Peyer's patch (tissue), 4 donors: ENCODE measurements around the gene RSU1. TPM values are rescaled to one million over a fixed set of nuclear protein-coding genes. Genes with fewer than 3 reads are reported as not detected.

Source experiments
- DNase-seq, 3 donors: peaks; one replicate each; pipeline ENCODE4 v3.0.0-alpha.2; 2017 to 2019
- H3K27ac ChIP-seq, 4 donors: fragments of 200-600 bp; sonication (generic); one replicate each; pipeline ENCODE4 v1.5.1; 2016 to 2019
- H3K27me3 ChIP-seq, 2 donors: fragments of 200-600 bp; sonication (generic); one replicate each; pipeline ENCODE4 v1.5.1; 2019
- H3K36me3 ChIP-seq, 3 donors: fragments of 200-600 bp; sonication (generic); one replicate each; pipeline ENCODE4 v1.5.1; 2016 to 2019
- H3K4me1 ChIP-seq, 4 donors: fragments of 200-600 bp; sonication (generic); one replicate each; pipeline ENCODE4 v1.5.1; 2016 to 2019
- H3K4me3 ChIP-seq, 4 donors: fragments of 200-600 bp; sonication (generic); 1 replicate in 3 of 4; 2 replicates in 1 of 4; pipeline ENCODE4 v1.5.1; 2016 to 2019; ENCODE audit warnings: mild to moderate bottlenecking in 1 of 4
- H3K9me3 ChIP-seq, 4 donors: fragments of 200-600 bp; sonication (generic); one replicate each; pipeline ENCODE4 v1.5.1; 2016 to 2019; ENCODE audit warnings: mild to moderate bottlenecking in 1 of 4
- CTCF ChIP-seq, 6 experiments: fragments of 450-650 bp in 4 of 6; fragments of 200-600 bp in 2 of 6; sonication (generic) in 1 of 6; IDR thresholded peaks; one replicate each; pipeline ENCODE4 v1.5.1; 2017 to 2019; ENCODE audit warnings: antibody characterized with exemption in 6 of 6, mild to moderate bottlenecking in 3 of 6, moderate library complexity in 1 of 6
- POLR2A ChIP-seq, 2 donors: fragments of 450-650 bp; IDR thresholded peaks; one replicate each; pipeline ENCODE4 v1.5.1; 2017; ENCODE audit warnings: antibody characterized with exemption in 2 of 2, mild to moderate bottlenecking in 2 of 2, moderate library complexity in 2 of 2
- total RNA-seq, 4 donors: library from RNA; depleted of rRNA; stranded (reverse); fragments of >200 nt; gene quantifications; one replicate each; pipeline ENCODE4 v1.1.0, GENCODE V29; 2016

RSU1 gene
- total RNA-seq, 4 donors from 2014 or later: 14.5 to 31.4 (median 23.5) TPM

DNA sequence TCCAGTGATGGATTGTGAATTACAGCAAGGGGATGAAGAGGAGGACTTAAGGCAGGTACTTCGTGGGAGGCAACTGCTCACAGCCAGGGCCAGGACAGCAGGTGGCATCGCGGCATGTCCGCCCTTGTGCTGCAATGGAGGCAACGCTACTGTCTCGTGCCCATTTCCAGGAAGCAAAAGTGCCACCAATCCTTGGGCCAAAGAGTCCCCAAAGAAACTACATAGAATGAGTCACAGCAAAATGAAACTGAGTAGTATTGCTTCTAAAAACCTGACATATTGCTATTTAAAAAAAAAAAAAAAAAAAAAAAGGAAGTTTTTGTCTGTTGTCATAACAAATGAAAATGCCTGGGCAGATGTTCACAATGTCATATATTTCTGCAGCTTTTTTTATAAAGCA lies 46.6 kb downstream of the RSU1 start:
- no peak overlapping the region for H3K4me3 ChIP-seq
- no peaks in the 10 kb centered on the region for H3K4me1 ChIP-seq
- no peaks in the 10 kb centered on the region for H3K36me3 ChIP-seq
- TF ChIP-seq CTCF (IDR thresholded peaks at IDR 0.05) (no peak), POLR2A (IDR thresholded peaks at IDR 0.05) (no peak)
- no peak for DNase-seq
- H3K9me3 ChIP-seq: no peaks in the 10 kb centered on the region
- no peaks in the 10 kb centered on the region for H3K27me3 ChIP-seq
- H3K27ac ChIP-seq: no peak overlapping the region

- Histone ChIP-seq H3K27me3 (no peaks in the 10 kb centered on the region), H3K36me3 (no peaks in the 10 kb centered on the region), H3K27ac (no peak overlapping the region), H3K9me3 (no peaks in the 10 kb centered on the region), H3K4me3 (no peak overlapping the region), H3K4me1 (no peaks in the 10 kb centered on the region)
- DNase-seq: no peak
- TF ChIP-seq CTCF (IDR thresholded peaks at IDR 0.05): no peak
- TF ChIP-seq POLR2A (IDR thresholded peaks at IDR 0.05): no peak
Measured at GRCh38 chr10:16770141-16770540, 47.1 kb downstream of the RSU1 start.

DNA sequence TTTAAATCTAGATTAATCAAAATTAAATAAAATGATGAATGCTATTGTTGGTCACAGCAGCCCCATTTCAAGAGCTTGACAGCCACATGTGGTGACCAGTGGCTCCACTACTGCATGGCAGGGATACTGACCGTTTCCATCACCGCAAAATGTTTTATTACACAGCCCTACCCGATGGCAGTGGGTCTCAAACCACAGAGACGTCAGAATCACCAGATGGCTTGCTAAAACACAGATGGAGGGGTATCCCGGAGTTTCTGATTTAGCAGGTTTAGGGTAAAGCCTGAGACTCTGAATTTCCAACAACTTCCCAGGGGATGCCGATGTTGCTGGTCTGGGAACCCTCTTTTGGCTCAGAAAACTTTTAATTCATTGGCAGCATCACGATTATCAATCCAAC lies 47.9 kb downstream of the RSU1 start:
- Histone ChIP-seq H3K27ac (no peak overlapping the region), H3K4me1 (no peaks in the 10 kb centered on the region), H3K36me3 (no peaks in the 10 kb centered on the region), H3K4me3 (no peak overlapping the region), H3K9me3 (no peaks in the 10 kb centered on the region), H3K27me3 (no peaks in the 10 kb centered on the region)
- DNase-seq: no peak
- TF ChIP-seq POLR2A (IDR thresholded peaks at IDR 0.05) (no peak), CTCF (IDR thresholded peaks at IDR 0.05) (no peak)

GRCh38 chr10:16768702-16769101 lies 48.5 kb downstream of the RSU1 start:
- H3K9me3 ChIP-seq: no peaks in the 10 kb centered on the region
- H3K36me3 ChIP-seq: peaks cover 0 to 2% (median 0%) of the 10 kb centered on the region in 3 donors
- no peak for DNase-seq
- no peak overlapping the region for H3K27ac ChIP-seq
- no peaks in the 10 kb centered on the region for H3K4me1 ChIP-seq
- H3K27me3 ChIP-seq: no peaks in the 10 kb centered on the region
- TF ChIP-seq CTCF (IDR thresholded peaks at IDR 0.05): no peak
- H3K4me3 ChIP-seq: no peak overlapping the region

GRCh38 chr10:16765509-16766375 lies 51.5 kb downstream of the RSU1 start:
- Histone ChIP-seq H3K27ac (no peak overlapping the region), H3K4me3 (no peak overlapping the region), H3K27me3 (no peaks in the 10 kb centered on the region), H3K4me1 (no peaks in the 10 kb centered on the region), H3K36me3 (peaks cover 0 to 10% (median 0%) of the 10 kb centered on the region in 3 donors), H3K9me3 (no peaks in the 10 kb centered on the region)
- TF ChIP-seq POLR2A (IDR thresholded peaks at IDR 0.05) (no peak), CTCF (IDR thresholded peaks at IDR 0.05) (no peak)
- DNase-seq: no peak
